Esophagus muscularis mucosa (tissue), 4 donors: ENCODE measurements around the gene GNLY. TPM values are rescaled to one million over a fixed set of nuclear protein-coding genes. Genes with fewer than 3 reads are reported as not detected.

Source experiments
- DNase-seq: peaks from one replicate; pipeline ENCODE4 v3.0.0-alpha.2; 2017; ENCODE audit errors: extremely low spot score
- H3K27ac ChIP-seq, 4 donors: fragments of 200-600 bp; sonication (generic); replicated peaks in 1 of 4; 1 replicate in 3 of 4; 2 replicates in 1 of 4; pipeline ENCODE4 v1.5.1; 2016 to 2019; ENCODE audit warnings: mild to moderate bottlenecking in 1 of 4
- H3K27me3 ChIP-seq, 4 donors: fragments of 200-600 bp; sonication (generic); one replicate each; pipeline versions ENCODE4 v1.5.1 to v1.6.0; 2016 to 2019
- H3K36me3 ChIP-seq, 4 donors: fragments of 200-600 bp; sonication (generic); one replicate each; pipeline ENCODE4 v1.5.1; 2016 to 2019
- H3K4me1 ChIP-seq, 4 donors: fragments of 200-600 bp; sonication (generic); one replicate each; pipeline ENCODE4 v1.5.1; 2016 to 2019
- H3K4me3 ChIP-seq, 4 donors: fragments of 200-600 bp; sonication (generic); 1 replicate in 2 of 4; 2 replicates in 2 of 4; pipeline ENCODE4 v1.5.1; 2016 to 2019; ENCODE audit warnings: mild to moderate bottlenecking in 4 of 4, moderate library complexity in 1 of 4
- H3K9me3 ChIP-seq, 4 donors: fragments of 200-600 bp; sonication (generic); 1 replicate in 3 of 4; 2 replicates in 1 of 4; pipeline ENCODE4 v1.5.1; 2016 to 2019
- EP300 ChIP-seq: sonication (generic); formaldehyde crosslinking; IDR thresholded peaks from one replicate; pipeline ENCODE4 v1.6.1; 2017; ENCODE audit warnings: antibody characterized with exemption
- POLR2A ChIP-seq: fragments of 450-650 bp; IDR thresholded peaks from one replicate; pipeline ENCODE4 v1.6.1; 2017; ENCODE audit warnings: antibody characterized with exemption, moderate library complexity, mild to moderate bottlenecking, low read depth
- POLR2AphosphoS5 ChIP-seq, 2 donors: sonication (generic); formaldehyde crosslinking; IDR thresholded peaks; one replicate each; pipeline ENCODE4 v1.6.1; 2017; ENCODE audit warnings: antibody characterized with exemption in 2 of 2
- WGBS: methylation state at CpG from one replicate; pipeline ENCODE4 v1.1.5; 2018; 5-methylcytosine and 5-hydroxymethylcytosine counted together
- intact Hi-C: fragments of 100-400 bp; cut with DNase I; formaldehyde crosslinking; loops from one replicate; pipeline ENCODE4 v1.15.1; 2023
- total RNA-seq, 4 donors: library from RNA; depleted of rRNA; stranded (reverse); fragments of >200 nt; gene quantifications; one replicate each; pipeline versions ENCODE4 v1.1.0 to v1.2.1, GENCODE V29; 2016
- TF ChIP-seq, protein P1 (sequence below), 3 experiments: fragments of 200-600 bp in 2 of 3; fragments of 450-650 bp in 1 of 3; sonication (generic) in 2 of 3; IDR thresholded peaks; one replicate each; pipeline ENCODE4 v1.5.1; 2017 to 2019; ENCODE audit warnings: antibody characterized with exemption in 3 of 3, mild to moderate bottlenecking in 2 of 3, moderate library complexity in 1 of 3

GNLY gene
- total RNA-seq, 4 donors from 2014 or later, result 0.84 to 3.5 (median 2.0) TPM

- Histone ChIP-seq H3K27ac (peak overlapping the region in 2 of 4 donors; percentile 3 to 49), H3K4me1 (peaks cover 21 to 35% (median 24%) of the 10 kb centered on the region in 4 donors), H3K4me3 (peak overlapping the region in 1 of 4 donors; percentile 25), H3K27me3 (no peaks in the 10 kb centered on the region), H3K9me3 (no peaks in the 10 kb centered on the region), H3K36me3 (no peaks in the 10 kb centered on the region)
- DNase-seq, result peak; percentile 96
- TF ChIP-seq, protein P1, sequence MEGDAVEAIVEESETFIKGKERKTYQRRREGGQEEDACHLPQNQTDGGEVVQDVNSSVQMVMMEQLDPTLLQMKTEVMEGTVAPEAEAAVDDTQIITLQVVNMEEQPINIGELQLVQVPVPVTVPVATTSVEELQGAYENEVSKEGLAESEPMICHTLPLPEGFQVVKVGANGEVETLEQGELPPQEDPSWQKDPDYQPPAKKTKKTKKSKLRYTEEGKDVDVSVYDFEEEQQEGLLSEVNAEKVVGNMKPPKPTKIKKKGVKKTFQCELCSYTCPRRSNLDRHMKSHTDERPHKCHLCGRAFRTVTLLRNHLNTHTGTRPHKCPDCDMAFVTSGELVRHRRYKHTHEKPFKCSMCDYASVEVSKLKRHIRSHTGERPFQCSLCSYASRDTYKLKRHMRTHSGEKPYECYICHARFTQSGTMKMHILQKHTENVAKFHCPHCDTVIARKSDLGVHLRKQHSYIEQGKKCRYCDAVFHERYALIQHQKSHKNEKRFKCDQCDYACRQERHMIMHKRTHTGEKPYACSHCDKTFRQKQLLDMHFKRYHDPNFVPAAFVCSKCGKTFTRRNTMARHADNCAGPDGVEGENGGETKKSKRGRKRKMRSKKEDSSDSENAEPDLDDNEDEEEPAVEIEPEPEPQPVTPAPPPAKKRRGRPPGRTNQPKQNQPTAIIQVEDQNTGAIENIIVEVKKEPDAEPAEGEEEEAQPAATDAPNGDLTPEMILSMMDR (IDR thresholded peaks at IDR 0.05), result peak; percentile 95 to 100 (median 97)
- TF ChIP-seq POLR2AphosphoS5 (IDR thresholded peaks at IDR 0.05) (peak; percentile 43 to 67), POLR2A (no peak), EP300 (no peak)
- 20% methylated on average over 19 of the region's 25 CpGs for WGBS
- intact Hi-C loops, result loop anchor here (2.0 kb wide), 1 partner anchor 28 kb away; no protein-coding TSS in a partner anchor
Observed at GRCh38 chr2:85678794-85679672, 15.1 kb upstream of the GNLY start.

DNA sequence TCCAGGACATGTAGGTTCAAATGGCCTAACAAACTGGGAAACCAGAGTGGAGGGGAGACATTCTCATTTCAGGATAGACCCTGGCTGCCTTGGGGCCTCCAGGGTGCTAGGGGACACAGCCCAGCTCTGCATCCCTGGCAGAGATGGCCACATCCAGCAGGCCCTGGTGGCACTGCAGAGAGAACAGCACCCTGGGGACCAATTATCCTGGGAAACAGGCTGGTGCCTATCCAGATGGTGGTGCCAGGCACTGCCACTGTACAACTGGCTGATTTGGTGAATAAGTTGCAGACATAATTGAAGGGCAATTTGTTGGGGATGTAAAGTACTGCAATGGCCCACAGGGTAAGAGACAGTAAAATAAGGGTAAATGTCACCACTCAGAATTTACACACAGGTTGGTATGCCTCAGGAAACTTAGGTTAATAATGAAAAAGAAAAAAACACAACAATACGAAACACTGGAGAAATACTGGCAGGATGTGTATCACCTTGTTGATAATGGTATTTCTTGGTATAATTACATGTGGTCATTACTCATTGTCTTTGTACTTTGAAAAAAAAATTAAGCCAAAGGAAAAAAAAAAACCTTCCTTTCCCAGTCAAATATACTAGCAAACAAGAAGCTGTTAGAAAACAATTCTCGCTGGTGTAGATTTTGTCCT is 13.3 kb upstream of the GNLY start:
- intact Hi-C loops, result no loop called here
- TF ChIP-seq EP300 (no peak), POLR2A (no peak), POLR2AphosphoS5 (IDR thresholded peaks at IDR 0.05) (no peak)
- TF ChIP-seq, protein P1 (IDR thresholded peaks at IDR 0.05), result no peak
- no peaks in the 10 kb centered on the region for H3K36me3 ChIP-seq
- peak overlapping the region in 3 of 4 donors; percentile 18 to 61 (median 53) for H3K27ac ChIP-seq
- H3K4me1 ChIP-seq, result peaks cover 21 to 35% (median 24%) of the 10 kb centered on the region in 4 donors
- H3K4me3 ChIP-seq, result no peak overlapping the region
- no peaks in the 10 kb centered on the region for H3K9me3 ChIP-seq
- no peak for DNase-seq
- H3K27me3 ChIP-seq, result no peaks in the 10 kb centered on the region
- WGBS, result 79% methylated on average over 2 of the region's 2 CpGs

GRCh38 chr2:85681372-85681763 is 12.8 kb upstream of the GNLY start:
- H3K36me3 ChIP-seq, result no peaks in the 10 kb centered on the region
- H3K4me1 ChIP-seq, result peaks cover 18 to 35% (median 22%) of the 10 kb centered on the region in 4 donors
- intact Hi-C loops, result no loop called here
- no peak for DNase-seq
- TF ChIP-seq EP300 (no peak), POLR2AphosphoS5 (IDR thresholded peaks at IDR 0.05) (no peak), POLR2A (no peak)
- TF ChIP-seq, protein P1 (IDR thresholded peaks at IDR 0.05), result no peak
- H3K27me3 ChIP-seq, result no peaks in the 10 kb centered on the region
- 78% methylated on average over 5 of the region's 5 CpGs for WGBS
- no peak overlapping the region for H3K4me3 ChIP-seq
- no peaks in the 10 kb centered on the region for H3K9me3 ChIP-seq
- peak overlapping the region in 3 of 4 donors; percentile 18 to 61 (median 46) for H3K27ac ChIP-seq

DNA sequence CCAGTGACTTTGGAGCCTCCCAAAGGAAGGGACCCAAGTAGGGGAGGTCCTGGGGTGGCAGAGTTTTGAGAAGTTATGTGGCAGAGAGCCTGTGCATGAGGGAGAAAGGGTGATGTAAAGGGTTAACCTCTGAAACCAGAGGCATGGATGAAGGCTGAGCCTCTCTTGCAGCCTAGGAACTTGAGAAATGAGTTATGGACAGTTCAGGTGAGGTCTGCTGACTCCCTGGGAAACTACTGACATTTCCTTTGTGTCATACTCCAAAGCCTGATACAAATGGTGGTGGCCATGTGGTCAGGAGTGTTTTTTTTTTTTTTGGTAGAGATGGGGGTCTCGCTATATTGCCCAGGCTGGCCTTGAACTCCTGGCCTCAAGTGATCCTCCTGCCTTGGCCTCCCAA is 12.4 kb upstream of the GNLY start:
- Histone ChIP-seq H3K4me3 (no peak overlapping the region), H3K4me1 (peaks cover 14 to 35% (median 21%) of the 10 kb centered on the region in 4 donors), H3K36me3 (no peaks in the 10 kb centered on the region), H3K27me3 (no peaks in the 10 kb centered on the region), H3K27ac (peak overlapping the region in 3 of 4 donors; percentile 18 to 61 (median 46)), H3K9me3 (no peaks in the 10 kb centered on the region)
- DNase-seq, result no peak
- 86% methylated on average over 1 of the region's 1 CpG for WGBS
- intact Hi-C loops, result no loop called here
- TF ChIP-seq POLR2AphosphoS5 (IDR thresholded peaks at IDR 0.05) (no peak), POLR2A (no peak), EP300 (no peak)
- TF ChIP-seq, protein P1 (IDR thresholded peaks at IDR 0.05), result no peak
